AG09309 (cell line): ENCODE results near the gene CDC42BPB.

Source experiments
- DNase-seq: peaks from one replicate; pipeline ENCODE4 v3.0.0-alpha.2; 2010; ENCODE audit warnings: low read depth
- H3K4me3 ChIP-seq: 2 replicates; pipeline ENCODE4 v1.5.1; 2011; ENCODE audit warnings: mild to moderate bottlenecking, low read depth, low read length, moderate library complexity; ENCODE audit not compliant: control insufficient read depth
- TF ChIP-seq, protein P1 (sequence below): IDR thresholded peaks from 2 replicates; pipeline ENCODE4 v1.5.1; 2011; ENCODE audit warnings: mild to moderate bottlenecking, low read depth, low read length, inconsistent platforms; ENCODE audit not compliant: insufficient read depth, control insufficient read depth; ENCODE audit errors: missing control alignments

Gene CDC42BPB

GRCh38 chr14:102909462-102909861 lies 147.9 kb downstream of the CDC42BPB start:
- H3K4me3 ChIP-seq = no peak overlapping the region
- no peak for DNase-seq
- TF ChIP-seq, protein P1, sequence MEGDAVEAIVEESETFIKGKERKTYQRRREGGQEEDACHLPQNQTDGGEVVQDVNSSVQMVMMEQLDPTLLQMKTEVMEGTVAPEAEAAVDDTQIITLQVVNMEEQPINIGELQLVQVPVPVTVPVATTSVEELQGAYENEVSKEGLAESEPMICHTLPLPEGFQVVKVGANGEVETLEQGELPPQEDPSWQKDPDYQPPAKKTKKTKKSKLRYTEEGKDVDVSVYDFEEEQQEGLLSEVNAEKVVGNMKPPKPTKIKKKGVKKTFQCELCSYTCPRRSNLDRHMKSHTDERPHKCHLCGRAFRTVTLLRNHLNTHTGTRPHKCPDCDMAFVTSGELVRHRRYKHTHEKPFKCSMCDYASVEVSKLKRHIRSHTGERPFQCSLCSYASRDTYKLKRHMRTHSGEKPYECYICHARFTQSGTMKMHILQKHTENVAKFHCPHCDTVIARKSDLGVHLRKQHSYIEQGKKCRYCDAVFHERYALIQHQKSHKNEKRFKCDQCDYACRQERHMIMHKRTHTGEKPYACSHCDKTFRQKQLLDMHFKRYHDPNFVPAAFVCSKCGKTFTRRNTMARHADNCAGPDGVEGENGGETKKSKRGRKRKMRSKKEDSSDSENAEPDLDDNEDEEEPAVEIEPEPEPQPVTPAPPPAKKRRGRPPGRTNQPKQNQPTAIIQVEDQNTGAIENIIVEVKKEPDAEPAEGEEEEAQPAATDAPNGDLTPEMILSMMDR = no peak

- no peak overlapping the region for H3K4me3 ChIP-seq
- DNase-seq = no peak
- TF ChIP-seq, protein P1 = no peak
These were observed 148.4 kb downstream of the CDC42BPB start for GRCh38 chr14:102908766-102909455.

- TF ChIP-seq, protein P1 = no peak
- no peak for DNase-seq
These were observed 149.2 kb downstream of the CDC42BPB start for GRCh38 chr14:102907980-102908730.

GRCh38 chr14:102907303-102907844 lies 150.0 kb downstream of the CDC42BPB start:
- H3K4me3 ChIP-seq = no peak overlapping the region
- DNase-seq = no peak
- TF ChIP-seq, protein P1 = no peak

More at GRCh38 chr14:102907980-102908730, 149.2 kb downstream of the CDC42BPB start:
- H3K4me3 ChIP-seq = no peak overlapping the region

DNA sequence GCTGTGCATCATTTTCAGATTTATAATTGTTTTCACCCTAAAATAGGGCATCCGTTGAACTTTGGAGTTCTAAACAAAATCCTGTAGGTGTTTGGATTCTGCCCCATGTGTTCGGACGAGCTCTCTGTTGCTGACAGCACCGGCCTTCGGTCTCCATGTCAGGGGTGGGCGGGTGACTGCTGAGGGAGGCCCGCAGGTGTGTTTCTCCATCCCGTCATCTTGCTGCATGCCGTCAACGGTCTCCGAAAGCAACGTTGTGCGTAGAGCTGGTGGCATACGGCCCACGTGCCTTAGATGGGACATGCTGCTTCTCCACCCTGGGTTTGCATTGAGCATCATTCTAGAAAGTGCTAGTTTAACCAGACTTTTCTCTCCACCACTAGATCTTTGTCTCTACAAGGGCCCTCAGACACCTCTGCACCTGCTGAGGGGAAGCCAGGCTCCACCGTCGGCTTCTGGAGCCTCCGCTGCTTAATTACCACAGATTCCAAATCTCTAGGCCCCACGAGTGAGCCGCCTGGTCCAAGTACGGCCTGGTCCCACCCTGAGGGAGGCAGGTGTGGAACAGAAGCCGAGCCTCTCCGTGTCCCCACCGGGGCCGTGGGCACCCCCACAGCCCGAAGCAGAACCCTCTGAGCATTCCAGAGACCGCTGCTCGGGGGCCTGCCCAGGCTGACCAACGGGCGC lies 150.6 kb downstream of the CDC42BPB start:
- H3K4me3 ChIP-seq = no peak overlapping the region
- DNase-seq = no peak
- TF ChIP-seq, protein P1 = no peak
